Nephron progenitor cell (in vitro differentiated cells): ENCODE data around the gene CCNQ.
A peak's percentile ranks its signal among the peaks of the same experiment; 100 is the strongest.

ENCODE experiments used
- DNase-seq: peaks from one replicate; pipeline ENCODE4 v3.0.0; 2021
- H3K27ac Mint-ChIP-seq: 2 replicates; pipeline ENCODE4 v1.8.0; 2021; ENCODE audit warnings: mild to moderate bottlenecking, moderate library complexity, mixed read lengths
- H3K27me3 Mint-ChIP-seq: 2 replicates; pipeline ENCODE4 v1.8.0; 2021; ENCODE audit warnings: mild to moderate bottlenecking, low read depth, mixed read lengths; ENCODE audit not compliant: poor library complexity
- H3K36me3 Mint-ChIP-seq: 2 replicates; pipeline ENCODE4 v1.8.0; 2021; ENCODE audit warnings: low read depth, mixed read lengths
- H3K4me1 Mint-ChIP-seq: 2 replicates; pipeline ENCODE4 v1.8.0; 2021; ENCODE audit warnings: mixed read lengths
- H3K4me3 Mint-ChIP-seq: 2 replicates; pipeline ENCODE4 v1.8.0; 2021; ENCODE audit warnings: mild to moderate bottlenecking, moderate library complexity, mixed read lengths
- H3K9me3 Mint-ChIP-seq: 2 replicates; pipeline ENCODE4 v1.8.0; 2021; ENCODE audit warnings: mild to moderate bottlenecking, moderate library complexity, mixed read lengths
- TF ChIP-seq, protein P1 (sequence below): fragments of 200-600 bp; sonication (generic); IDR thresholded peaks from 2 replicates; pipeline ENCODE4 v1.5.0; 2021; ENCODE audit warnings: antibody characterized with exemption

Gene CCNQ

DNA sequence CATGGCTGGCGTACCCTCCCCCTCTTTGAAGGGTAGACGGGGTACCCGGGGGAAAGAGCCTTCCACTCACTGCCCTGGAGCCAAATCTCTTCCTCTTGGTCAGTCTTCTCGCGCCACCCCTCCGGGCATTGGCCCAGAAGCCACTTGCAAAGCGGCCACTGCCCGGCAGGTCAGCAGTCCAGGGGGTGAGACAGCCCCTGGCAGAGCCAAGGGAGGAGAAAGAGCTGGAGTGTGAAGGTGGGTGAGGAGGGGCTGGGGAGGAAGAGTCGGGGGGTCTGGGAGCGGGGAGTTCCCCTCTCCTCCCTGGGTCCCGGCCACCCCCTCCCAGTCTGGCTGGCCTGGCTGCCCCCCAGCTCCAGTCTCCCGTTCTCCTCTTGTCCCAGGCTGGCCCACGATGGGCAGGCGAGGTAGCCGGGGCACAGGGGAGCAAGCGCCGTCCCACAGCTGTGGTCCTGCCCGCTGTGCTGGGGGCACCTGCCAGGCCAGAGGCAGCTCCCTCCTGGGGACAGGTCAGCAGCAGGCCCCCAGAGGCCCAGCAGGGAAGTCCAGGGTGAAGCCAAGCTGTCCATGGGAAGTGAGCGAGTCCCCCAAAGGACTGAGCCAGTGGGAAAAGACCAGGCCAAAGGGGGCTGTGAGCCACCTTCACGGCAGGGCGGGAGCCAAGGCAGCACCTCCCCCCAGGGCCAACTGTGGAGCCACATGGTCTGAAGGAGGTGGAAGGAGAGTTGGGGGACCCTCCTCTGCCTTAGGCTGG, 26.5 kb upstream of the CCNQ start:
- Mint-ChIP-seq H3K9me3 (peaks cover 64% of the 10 kb centered on the region), H3K27me3 (peaks cover 22% of the 10 kb centered on the region), H3K36me3 (no peaks in the 10 kb centered on the region), H3K4me3 (no peak overlapping the region), H3K4me1 (peaks cover 20% of the 10 kb centered on the region), H3K27ac (no peak overlapping the region)
- no peak for DNase-seq
- TF ChIP-seq, protein P1, sequence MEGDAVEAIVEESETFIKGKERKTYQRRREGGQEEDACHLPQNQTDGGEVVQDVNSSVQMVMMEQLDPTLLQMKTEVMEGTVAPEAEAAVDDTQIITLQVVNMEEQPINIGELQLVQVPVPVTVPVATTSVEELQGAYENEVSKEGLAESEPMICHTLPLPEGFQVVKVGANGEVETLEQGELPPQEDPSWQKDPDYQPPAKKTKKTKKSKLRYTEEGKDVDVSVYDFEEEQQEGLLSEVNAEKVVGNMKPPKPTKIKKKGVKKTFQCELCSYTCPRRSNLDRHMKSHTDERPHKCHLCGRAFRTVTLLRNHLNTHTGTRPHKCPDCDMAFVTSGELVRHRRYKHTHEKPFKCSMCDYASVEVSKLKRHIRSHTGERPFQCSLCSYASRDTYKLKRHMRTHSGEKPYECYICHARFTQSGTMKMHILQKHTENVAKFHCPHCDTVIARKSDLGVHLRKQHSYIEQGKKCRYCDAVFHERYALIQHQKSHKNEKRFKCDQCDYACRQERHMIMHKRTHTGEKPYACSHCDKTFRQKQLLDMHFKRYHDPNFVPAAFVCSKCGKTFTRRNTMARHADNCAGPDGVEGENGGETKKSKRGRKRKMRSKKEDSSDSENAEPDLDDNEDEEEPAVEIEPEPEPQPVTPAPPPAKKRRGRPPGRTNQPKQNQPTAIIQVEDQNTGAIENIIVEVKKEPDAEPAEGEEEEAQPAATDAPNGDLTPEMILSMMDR: no peak

DNA sequence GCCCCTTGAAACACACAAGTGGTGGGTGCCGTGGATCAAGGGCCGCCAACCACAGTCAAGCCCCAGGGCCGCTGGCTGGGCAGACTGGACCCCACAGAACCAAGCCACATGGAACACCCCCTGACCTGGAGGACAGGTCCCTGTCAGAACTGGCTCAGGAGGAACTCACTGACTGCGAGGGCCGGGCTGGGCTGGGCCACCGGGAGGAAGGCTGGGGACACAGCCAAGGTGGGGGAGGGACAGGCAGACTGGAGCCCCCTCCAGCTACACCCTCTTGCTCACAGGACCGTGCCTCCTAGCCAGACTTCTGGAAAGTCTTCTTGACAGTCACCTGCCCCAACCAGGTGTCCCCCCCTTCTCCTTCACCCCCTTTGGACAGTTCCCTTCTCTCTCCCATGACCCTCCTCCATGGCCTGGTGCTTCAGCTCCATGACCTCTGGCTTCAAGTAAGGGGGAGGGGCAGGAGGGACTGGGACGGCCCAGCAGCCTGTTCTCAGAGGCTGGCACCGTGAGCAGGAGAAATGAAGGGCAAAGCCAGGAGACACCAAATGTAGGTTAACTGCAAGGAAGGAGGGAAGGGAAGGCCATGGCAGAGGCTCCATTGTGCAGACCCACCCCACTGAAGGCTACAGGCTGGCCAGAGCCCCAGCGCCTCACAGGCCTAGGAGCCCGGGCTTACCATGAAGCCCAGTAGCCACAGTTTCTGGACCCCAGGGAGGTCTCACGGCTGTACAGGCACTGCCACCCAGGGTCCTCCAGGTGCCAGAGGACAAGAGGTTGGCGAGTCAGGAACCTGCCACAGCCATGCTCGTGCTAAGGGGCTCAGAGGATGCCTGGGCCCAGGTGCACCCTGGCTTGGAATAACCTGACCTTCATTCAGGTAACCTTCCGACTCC, 25.5 kb upstream of the CCNQ start:
- H3K36me3 Mint-ChIP-seq: no peaks in the 10 kb centered on the region

DNA sequence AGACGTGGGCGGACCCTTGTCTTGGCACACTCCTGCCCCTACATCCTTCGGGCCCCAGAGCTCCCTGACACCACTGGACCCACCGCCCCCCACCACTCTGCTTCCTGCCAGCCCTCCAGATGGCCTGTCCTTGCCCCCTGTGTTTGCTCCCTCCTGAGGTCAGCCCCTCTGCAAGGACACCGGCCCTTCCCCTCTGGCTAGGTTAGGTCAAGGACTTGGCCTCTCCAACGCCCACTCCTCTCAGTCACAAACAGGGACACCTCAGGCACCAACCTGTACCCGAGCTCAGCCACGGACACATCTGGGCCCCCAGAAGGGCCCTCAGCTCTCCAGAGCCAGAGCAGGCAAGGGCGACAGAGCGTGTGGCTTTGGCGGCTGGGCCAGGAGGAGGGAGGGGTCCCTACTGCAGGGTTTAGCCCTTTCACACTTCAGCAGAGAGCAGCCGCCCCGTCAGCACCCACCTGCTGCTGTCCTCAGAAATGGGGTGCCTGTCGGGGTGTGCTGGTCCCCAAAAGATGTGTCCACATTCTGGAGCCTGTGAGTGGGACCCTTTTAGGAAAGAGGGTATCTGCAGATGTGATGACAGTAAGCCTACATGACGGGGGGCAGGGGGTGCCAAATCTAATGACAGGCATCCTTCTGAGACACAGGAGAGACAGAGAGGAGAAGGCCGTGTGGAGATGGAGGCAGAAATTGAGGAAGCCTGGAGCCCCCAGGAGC, 24.5 kb upstream of the CCNQ start:
- TF ChIP-seq, protein P1: no peak
- no peaks in the 10 kb centered on the region for H3K36me3 Mint-ChIP-seq
- H3K9me3 Mint-ChIP-seq: peaks cover 51% of the 10 kb centered on the region
- H3K27me3 Mint-ChIP-seq: peaks cover 27% of the 10 kb centered on the region
- H3K4me3 Mint-ChIP-seq: no peak overlapping the region
- no peak for DNase-seq
- peak overlapping the region; percentile 75 for H3K27ac Mint-ChIP-seq
- H3K4me1 Mint-ChIP-seq: peaks cover 20% of the 10 kb centered on the region

More for the DNA sequence above, 25.5 kb upstream of the CCNQ start:
- Mint-ChIP-seq H3K4me1 (peaks cover 20% of the 10 kb centered on the region), H3K9me3 (peaks cover 55% of the 10 kb centered on the region), H3K4me3 (no peak overlapping the region), H3K27me3 (peaks cover 18% of the 10 kb centered on the region), H3K27ac (no peak overlapping the region)
- TF ChIP-seq, protein P1: no peak
- no peak for DNase-seq

DNA sequence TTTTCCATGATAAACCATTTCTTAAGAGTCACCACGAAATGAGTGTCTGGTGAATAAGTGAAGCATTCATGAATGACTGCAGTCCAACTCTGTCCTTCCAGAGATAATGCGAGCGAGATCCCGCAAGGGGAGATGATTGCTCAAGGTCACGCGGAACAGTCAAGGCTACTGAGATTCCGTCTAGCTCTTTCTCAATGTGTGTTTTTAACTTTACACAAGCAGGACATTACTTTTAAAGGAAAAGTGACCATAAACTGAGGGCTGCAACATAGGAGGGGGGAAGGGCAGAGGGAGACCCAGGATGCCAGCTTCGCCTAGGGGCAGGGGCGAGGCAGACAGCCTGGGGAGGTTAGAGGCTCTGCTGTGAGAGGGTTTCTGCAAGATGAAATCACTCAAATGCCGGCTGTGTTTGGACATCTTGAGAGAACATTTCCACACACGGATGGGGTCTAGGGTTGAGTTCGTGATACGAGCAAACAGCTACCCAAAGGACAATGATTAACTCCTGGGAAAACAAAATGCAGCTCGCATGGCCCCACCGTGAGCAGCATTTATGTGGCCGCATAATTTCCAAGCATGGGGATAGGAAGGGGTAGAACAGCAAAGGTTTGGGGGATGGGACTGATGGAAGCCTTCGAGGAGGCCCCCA, 23.8 kb upstream of the CCNQ start:
- TF ChIP-seq, protein P1: no peak

DNA sequence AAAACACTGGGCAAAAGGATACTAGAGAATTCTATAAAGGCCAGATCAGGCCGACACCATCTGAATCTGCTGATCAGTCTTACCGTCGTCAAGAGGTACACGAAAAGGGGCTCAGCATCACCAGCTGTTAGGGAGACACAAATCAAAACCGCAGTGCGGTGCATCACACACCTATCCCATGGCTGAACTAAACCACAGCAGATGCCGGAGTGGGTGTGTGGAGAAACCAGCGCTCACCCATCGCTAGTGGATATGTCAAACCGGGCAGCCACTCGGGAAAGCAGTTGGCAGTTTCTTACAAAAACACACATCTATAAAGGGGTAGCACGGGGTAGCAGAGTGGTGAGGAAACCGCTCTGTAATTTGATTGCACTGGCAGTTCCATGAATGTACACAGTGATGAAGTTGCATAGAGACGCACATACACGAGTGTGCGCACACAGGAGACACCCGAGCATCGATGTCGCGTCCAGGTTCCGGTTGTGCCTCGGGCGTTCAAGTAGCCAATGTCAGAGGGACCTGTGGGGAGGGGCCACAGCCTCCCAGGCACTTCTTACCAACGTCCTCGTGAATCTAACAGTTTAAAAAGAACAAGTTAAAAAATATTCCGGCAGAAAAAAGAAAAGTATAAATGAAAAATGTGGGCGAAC, 23.1 kb upstream of the CCNQ start:
- Mint-ChIP-seq H3K27me3 (peaks cover 38% of the 10 kb centered on the region), H3K36me3 (no peaks in the 10 kb centered on the region), H3K4me3 (no peak overlapping the region), H3K27ac (no peak overlapping the region), H3K9me3 (peaks cover 56% of the 10 kb centered on the region), H3K4me1 (peaks cover 20% of the 10 kb centered on the region)
- no peak for DNase-seq
- TF ChIP-seq, protein P1: no peak

More for the DNA sequence above, 23.8 kb upstream of the CCNQ start:
- H3K4me3 Mint-ChIP-seq: no peak overlapping the region
- DNase-seq: no peak
- H3K4me1 Mint-ChIP-seq: peaks cover 20% of the 10 kb centered on the region
- H3K9me3 Mint-ChIP-seq: peaks cover 54% of the 10 kb centered on the region
- no peaks in the 10 kb centered on the region for H3K36me3 Mint-ChIP-seq
- H3K27ac Mint-ChIP-seq: no peak overlapping the region
- peaks cover 34% of the 10 kb centered on the region for H3K27me3 Mint-ChIP-seq
